Gastrocnemius medialis (tissue), 4 donors: Measurements from ENCODE around the gene IGFL2.

ENCODE experiments used
- CTCF ChIP-seq, 5 experiments: fragments of 450-650 bp in 3 of 5; fragments of 200-600 bp in 2 of 5; sonication (generic) in 2 of 5; IDR thresholded peaks in 4 of 5; conservative IDR thresholded peaks in 1 of 5; 1 replicate in 4 of 5; 2 replicates in 1 of 5; pipeline ENCODE4 v1.5.1; 2016 to 2019; ENCODE audit warnings: antibody characterized with exemption in 5 of 5, mild to moderate bottlenecking in 3 of 5, moderate library complexity in 3 of 5
- POLR2A ChIP-seq, 2 donors: fragments of 450-650 bp; IDR thresholded peaks; one replicate each; pipeline ENCODE4 v1.6.1; 2017; ENCODE audit warnings: antibody characterized with exemption in 2 of 2, mild to moderate bottlenecking in 2 of 2, moderate library complexity in 2 of 2

GRCh38 chr19:46111376-46111775 lies 36.7 kb upstream of the IGFL2 start:
- TF ChIP-seq POLR2A (IDR thresholded peaks at IDR 0.05) (no peak), CTCF (IDR thresholded peaks at IDR 0.05 in 4 of 5, conservative IDR thresholded peaks at IDR 0.05 in 1 of 5) (no peak)
